ENCODE data around the gene STRIP2.

The STRIP2 gene

GRCh38 chr7:129433847-129434674 lies at the start of gene STRIP2:
TSS of gene STRIP2 (plus strand) at chr7:129434432. CDS start at chr7:129434473, 41 bp downstream.
- peaks cover 15% of the 10 kb centered on the region in 2 experiments for H3K4me1 ChIP-seq (ENCODE audit: control insufficient read depth in 1 of 2, insufficient read depth in 1 of 2, low read depth in 1 of 2, low read length in 1 of 2)
- H3K36me3 ChIP-seq, result no peaks in the 10 kb centered on the region
- H3K27me3 ChIP-seq, result peaks cover 91% of the 10 kb centered on the region
- H3K27ac ChIP-seq, result no peak within 1 kb of the TSS
- H3K9me3 ChIP-seq, result no peaks in the 10 kb centered on the region
- H3K4me3 ChIP-seq (ENCODE audit: low read depth in 1 of 2, low read length in 1 of 2), result peak within 1 kb of the TSS; percentile 82 to 89
- TF ChIP-seq CTCF (IDR thresholded peaks at IDR 0.05), result no peak

DNA sequence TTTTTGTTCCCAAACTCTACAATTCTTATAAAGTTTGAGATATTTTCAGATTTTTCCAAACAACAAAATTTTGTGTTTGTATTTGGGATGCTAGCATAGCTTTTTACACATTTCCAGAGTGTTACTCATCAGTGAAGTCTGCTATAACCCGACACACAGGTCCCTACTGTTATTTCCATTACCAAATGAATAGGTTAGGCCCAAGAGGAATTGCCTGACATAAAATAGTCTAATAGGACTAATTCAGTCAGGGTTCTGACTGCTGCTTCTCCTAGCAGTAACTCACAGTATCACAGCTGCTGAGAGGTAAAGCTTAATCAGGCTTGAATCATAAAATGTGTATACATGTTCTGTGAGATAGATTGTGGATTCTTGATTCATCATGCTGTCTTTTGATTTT lies 49.1 kb upstream of the STRIP2 start:
- no peak overlapping the region for H3K4me3 ChIP-seq (ENCODE audit: low read depth in 1 of 2, low read length in 1 of 2)
- no peak for TF ChIP-seq CTCF (IDR thresholded peaks at IDR 0.05)
- no peaks in the 10 kb centered on the region for H3K9me3 ChIP-seq
- no peak overlapping the region for H3K27ac ChIP-seq
- no peaks in the 10 kb centered on the region for H3K36me3 ChIP-seq
- H3K4me1 ChIP-seq (ENCODE audit: control insufficient read depth in 1 of 2, insufficient read depth in 1 of 2, low read depth in 1 of 2, low read length in 1 of 2), result peaks cover 12 to 21% of the 10 kb centered on the region in 2 experiments
- no peaks in the 10 kb centered on the region for H3K27me3 ChIP-seq

DNA sequence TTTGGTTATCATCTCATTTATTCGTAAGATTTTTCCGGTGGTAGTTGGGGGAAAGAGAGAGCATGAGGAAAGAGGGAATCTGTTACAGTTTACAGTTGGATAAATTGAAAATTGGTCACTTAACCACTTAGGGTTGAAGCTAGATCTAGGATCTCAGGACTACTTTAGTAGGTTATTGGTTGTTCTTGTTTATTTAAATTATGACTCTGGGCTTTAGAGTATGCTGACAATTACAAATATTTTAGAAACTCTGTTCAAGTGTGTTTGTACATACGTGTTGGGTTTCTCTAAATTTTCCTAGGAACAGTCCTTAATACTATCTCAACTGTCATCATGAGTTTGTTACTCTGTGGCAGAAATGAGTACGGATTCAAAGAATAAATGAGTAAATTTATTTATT lies 48.6 kb upstream of the STRIP2 start:
- TF ChIP-seq CTCF (IDR thresholded peaks at IDR 0.05), result no peak
- no peaks in the 10 kb centered on the region for H3K27me3 ChIP-seq
- peaks cover 10 to 17% of the 10 kb centered on the region in 2 experiments for H3K4me1 ChIP-seq (ENCODE audit: control insufficient read depth in 1 of 2, insufficient read depth in 1 of 2, low read depth in 1 of 2, low read length in 1 of 2)
- H3K4me3 ChIP-seq (ENCODE audit: low read depth in 1 of 2, low read length in 1 of 2), result no peak overlapping the region
- no peaks in the 10 kb centered on the region for H3K36me3 ChIP-seq
- H3K9me3 ChIP-seq, result no peaks in the 10 kb centered on the region
- H3K27ac ChIP-seq, result no peak overlapping the region

DNA sequence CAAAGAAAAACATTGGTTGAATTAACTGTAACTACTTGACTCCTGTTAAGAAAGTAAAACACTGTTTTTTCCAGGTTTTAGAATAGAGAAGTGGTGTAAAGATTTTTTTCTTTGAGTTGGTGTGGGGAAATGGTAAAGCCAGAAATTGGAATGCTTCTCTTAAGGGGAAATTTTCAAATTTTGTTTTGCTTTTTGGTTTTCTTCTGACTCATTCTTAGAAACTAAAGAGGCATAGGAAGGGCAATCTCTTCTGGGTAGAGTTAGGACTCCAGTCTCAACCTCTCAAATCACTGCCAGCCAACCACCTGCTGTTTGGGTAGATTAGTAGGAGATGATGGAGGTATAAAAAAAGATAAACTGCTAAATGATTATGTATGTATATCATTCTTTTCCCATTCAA lies 47.7 kb upstream of the STRIP2 start:
- Histone ChIP-seq H3K9me3 (no peaks in the 10 kb centered on the region), H3K4me3 (ENCODE audit: low read depth in 1 of 2, low read length in 1 of 2) (no peak overlapping the region), H3K27me3 (no peaks in the 10 kb centered on the region), H3K4me1 (ENCODE audit: control insufficient read depth in 1 of 2, insufficient read depth in 1 of 2, low read depth in 1 of 2, low read length in 1 of 2) (peaks cover 1 to 8% of the 10 kb centered on the region in 2 experiments), H3K36me3 (no peaks in the 10 kb centered on the region), H3K27ac (no peak overlapping the region)
- no peak for TF ChIP-seq CTCF (IDR thresholded peaks at IDR 0.05)

DNA sequence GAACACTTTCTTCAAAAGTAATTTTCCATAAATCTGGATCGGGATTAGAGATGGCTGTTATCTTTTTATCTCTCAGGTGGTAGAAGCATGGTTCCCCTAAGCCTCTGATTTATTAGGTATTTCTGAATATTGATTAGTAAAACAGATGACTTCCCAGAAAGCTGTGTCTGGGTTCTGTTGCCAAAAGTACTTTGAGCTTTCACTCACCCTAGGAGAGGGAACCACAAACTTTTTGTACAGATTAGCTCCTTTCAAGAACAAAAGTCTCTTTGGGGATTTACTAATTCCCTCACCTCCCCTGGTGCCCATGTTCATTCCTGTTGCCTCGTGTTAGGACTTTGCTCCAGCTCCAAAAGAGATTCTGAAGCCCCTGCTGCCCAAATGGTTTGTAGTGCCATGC lies 46.7 kb upstream of the STRIP2 start:
- no peak for TF ChIP-seq CTCF (IDR thresholded peaks at IDR 0.05)
- H3K4me1 ChIP-seq (ENCODE audit: control insufficient read depth in 1 of 2, insufficient read depth in 1 of 2, low read depth in 1 of 2, low read length in 1 of 2), result peaks cover 0 to 5% of the 10 kb centered on the region in 2 experiments
- no peak overlapping the region for H3K4me3 ChIP-seq (ENCODE audit: low read depth in 1 of 2, low read length in 1 of 2)
- no peak overlapping the region for H3K27ac ChIP-seq
- H3K36me3 ChIP-seq, result no peaks in the 10 kb centered on the region
- H3K9me3 ChIP-seq, result no peaks in the 10 kb centered on the region
- no peaks in the 10 kb centered on the region for H3K27me3 ChIP-seq
